SKM-1 treated with dmso at 0.1 percent for 144 hours (cell line): Measurements from ENCODE around the gene PRICKLE3.
"Not testable (repeated sequence)": the region's sequence is repeated elsewhere in the genome, so short reads cannot be mapped to it uniquely, and the experiment has no call there.

ENCODE experiments used
- DNase-seq: peaks from one replicate; lab custom pipeline; 2025; ENCODE audit not compliant: unreplicated experiment; lab: John Stamatoyannopoulos, UW

Gene PRICKLE3

DNA sequence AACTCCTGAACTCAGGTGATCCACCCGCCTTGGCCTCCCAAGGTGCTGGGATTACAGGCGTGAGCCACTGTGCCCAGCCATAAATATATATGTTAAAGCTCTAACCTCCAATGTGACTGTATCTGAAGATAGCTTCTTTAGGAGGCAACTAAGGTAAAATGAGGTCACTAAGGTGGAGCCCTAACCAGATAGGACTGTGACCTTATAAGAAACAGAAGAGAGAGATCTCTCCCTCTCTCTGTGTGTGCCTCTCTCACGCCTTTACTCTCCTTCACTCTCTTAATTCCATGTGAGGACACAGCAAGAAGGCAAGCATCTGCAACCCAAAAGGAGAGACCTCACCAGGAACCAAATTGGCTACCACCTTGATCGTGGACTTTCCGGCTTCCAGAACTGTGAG lies 24.5 kb downstream of the PRICKLE3 start:
- no peak for DNase-seq

DNA sequence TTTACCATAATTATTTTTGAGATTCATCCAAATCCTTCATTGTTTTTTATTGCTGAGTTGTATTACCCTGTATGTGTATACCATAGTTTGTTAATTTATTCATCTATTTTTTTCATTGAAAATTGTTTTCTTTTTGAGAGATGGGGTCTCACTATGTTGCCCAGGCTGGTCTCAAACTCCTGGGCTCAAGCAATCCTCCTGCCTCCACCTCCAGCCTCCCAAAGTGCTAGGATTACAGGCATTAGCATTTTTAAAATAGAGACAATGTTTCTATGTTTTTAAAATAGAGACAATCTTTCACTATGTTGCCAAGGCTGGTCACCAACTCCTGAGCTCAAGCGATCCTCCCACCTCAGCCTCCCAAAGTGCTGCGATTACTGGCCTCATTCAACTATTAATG lies 25.3 kb downstream of the PRICKLE3 start:
- no peak for DNase-seq

DNA sequence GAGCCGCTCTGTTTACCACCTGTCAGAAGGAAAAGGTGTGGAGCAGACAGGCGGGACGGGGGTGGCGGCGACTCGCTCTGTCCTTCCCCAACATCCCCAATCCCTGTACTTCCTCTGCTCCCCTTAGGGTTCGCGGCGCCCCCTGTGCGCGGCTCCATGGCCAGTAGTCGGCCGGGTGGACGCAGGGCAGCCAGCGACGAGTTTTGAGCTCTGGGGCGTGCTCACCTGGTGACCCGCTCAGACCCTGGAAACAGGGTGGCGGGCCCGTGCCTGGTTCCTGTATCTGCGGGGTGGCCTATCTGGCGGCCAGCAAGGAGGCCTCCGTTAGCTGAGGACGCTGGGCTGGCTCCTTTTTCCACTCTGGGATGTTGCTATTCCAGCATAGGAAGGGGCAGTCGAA lies 29.0 kb downstream of the PRICKLE3 start:
- no peak for DNase-seq

DNA sequence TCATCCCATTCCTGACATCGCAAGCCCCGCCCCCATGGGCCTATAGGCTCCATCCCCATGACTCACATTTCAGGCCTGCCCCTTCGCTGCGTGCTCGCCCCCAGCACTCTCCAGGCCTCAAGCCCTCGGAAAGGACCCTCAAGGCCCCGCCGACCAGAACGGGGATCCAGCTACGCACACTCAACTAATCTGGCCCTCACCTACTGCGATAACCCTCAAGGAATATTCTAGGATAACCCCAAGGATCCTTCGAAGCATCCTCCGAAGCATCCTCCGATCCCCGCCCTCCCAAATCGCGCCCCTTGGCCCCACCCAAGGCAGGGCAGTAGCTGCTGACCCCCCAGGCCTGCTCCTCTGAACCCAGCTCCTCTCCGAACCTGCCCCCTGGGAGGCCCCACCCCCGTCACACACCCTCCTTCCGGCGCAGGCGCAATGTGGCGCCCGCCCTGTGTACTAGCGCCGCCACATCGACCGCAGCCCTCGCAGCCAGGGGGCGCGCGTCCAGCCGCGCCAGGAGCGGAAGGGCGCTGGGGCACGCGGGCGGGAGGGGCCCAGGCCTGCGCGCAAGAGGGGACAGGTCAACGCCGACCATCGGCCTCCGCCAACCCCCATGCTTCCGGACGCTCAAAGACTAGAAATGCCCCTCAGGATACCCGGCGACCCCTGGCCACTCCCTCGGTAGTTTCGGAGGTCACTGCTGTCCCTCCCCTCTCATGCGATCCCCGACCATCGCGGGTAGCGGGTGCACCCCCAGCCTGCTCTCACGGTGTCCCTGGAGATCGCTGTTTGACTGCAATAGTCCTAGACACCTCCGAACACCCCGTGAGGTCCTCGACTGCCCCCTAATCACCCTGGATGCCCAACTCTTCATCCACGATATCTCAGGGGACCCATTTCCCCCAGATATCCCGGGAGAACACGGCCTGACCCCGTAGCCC lies 30.0 kb downstream of the PRICKLE3 start:
- peak; percentile 26 for DNase-seq

DNA sequence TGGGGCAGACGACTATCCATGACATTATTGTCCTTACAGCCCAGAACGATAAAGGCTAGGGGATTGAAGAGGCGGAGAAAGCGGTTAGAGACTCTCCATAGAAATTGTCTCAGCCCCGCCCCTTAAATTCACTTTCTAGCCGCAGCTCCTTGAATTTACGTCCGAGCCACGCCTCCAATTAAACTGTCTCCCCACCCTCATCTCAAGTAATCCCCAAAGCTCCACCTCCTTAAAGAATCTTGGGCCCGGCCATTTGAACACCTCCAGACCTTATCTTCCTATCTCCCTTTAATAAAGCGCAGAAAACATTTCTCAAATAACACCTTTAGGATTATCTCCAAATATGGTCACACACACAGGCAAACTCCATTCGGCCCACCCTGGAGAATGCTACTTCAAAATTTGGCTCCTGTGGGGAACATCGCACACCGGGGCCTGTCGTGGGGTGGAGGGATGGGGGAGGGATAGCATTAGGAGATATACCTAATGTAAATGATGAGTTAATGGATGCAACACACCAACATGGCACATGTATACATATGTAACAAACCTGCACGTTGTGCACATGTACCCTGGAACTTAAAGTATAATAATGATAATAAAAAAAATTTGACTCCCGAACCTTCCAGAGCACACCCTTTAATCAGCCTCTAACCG lies 30.8 kb downstream of the PRICKLE3 start:
- DNase-seq = no peak

DNA sequence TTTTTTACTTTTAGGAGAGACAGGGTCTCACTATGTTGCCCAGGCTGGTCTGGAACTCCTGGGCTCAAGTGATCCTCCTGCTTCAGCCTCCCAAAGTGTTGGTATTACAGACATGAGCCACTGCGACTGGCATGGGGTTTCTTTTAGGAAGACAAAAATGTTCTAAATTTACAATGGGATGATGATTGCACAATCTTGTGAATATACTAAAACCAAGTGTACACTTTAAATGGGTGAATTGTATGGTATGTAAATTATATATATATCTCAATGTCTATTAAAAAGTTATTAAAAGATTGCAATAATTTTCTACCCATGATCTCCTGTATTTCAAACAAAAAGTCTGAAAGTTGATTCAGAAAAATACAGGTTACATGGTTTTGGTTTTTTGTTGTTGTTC lies 32.7 kb downstream of the PRICKLE3 start:
- no peak for DNase-seq

DNA sequence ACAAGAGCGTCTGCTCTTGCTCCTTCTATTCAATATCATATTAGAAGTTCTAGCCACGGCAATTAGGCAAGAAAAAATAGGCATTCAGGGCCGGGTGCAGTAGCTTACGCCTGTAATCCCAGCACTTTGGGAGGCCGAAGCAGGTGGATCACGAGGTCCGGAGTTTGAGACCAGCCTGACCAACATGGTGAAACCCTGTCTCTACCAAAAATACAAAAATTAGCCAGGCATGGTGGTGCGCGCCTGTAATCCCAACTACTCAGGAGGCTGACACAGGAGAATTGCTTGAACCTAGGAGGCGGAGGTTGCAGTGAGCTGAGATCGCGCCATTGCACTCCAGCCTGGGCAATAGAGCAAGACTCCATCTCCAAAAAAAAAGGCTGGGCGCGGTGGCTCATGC lies 36.9 kb downstream of the PRICKLE3 start:
- not testable (repeated sequence) for DNase-seq

DNA sequence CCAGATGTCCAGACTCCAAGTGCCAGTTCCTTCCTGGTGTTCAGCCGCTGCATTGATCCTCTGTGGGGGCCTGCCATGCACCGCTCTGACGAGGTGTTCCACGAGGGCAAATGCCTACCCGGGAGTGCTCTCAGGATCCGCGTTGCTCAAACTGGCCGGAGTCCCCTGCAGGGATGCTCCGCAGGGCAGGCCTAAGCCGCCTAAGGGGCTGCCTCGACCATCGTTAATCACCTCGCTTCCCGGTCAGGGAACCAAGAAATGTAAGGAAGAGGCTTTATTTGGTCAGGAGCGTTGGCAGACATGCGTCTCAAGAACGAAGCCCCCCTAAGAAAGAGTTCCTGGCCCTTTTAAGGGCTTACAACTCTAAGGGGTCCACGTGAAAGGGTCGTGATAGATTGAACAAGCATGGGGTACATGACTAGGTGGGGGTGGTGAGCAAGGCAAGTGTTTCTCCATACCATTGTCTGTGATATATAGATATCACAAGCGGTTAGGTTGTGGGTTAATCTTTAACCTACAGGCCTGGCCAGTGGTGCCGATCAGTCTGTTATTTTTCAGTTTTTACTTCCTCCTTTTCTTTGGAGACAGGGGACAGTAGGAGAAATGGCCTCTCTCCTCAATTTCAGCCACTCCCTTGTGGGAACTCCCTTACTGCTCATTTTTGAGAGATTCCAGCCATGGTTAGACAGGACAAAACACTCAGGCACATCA lies 37.6 kb downstream of the PRICKLE3 start:
- DNase-seq = not testable (repeated sequence)

DNA sequence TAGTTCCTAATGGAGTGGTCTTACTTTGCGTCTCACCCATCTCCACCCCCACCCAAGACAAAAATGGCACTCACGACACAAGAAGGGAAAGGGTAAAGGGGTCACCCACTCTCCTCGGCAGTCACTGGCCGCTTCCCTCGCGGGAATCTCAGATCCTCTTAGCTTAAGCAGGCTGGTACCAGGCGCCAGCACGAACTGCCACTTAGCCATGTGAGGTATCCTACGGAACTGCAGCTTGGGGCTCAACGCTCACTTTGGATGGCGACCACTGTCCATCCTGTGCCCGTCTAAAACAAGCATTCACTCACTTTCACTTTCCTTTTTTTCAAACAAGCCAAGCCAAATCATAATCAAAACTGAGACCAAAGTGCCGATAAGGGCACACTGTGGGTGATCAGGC lies 38.2 kb downstream of the PRICKLE3 start:
- no peak for DNase-seq

DNA sequence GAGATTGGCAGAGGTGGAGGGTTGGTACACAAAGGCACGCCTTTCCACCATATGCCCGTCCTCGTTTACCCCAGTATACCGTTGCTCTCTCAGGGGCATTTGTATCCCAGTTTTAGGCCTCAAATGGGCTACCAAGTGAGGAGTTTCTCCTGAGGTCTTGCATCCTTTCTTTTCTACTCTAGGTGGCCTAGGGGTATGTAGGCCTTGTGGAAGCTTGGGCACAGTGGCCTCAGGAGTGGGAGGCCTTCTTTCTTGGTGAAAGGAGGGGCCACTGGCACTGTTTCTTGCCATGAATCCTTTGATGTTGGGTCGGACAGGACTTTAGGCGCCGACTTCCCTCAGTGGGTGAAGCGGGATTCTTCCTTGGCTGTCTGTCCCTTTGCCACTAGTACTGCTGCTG lies 38.9 kb downstream of the PRICKLE3 start:
- DNase-seq = no peak

DNA sequence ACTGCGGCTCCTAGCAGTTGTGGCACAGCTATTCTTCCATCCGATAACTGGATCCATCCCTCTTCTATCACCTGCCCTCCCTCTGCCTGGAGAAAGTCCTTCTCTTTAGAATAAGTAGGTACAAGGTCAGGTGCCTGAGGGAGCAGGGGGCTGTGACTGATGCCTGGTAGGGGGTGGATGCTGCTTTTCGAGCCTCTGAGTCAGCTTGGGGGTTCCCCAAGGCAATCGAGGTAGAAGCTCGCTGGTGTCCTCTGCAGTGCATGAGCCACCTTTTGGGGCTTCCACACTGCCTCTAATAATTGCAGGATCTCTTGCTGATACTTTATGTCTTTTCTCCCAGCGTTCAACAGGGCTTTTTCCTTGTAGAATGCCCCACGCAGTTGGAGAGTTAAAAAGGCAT lies 43.0 kb downstream of the PRICKLE3 start:
- DNase-seq = not testable (repeated sequence)

DNA sequence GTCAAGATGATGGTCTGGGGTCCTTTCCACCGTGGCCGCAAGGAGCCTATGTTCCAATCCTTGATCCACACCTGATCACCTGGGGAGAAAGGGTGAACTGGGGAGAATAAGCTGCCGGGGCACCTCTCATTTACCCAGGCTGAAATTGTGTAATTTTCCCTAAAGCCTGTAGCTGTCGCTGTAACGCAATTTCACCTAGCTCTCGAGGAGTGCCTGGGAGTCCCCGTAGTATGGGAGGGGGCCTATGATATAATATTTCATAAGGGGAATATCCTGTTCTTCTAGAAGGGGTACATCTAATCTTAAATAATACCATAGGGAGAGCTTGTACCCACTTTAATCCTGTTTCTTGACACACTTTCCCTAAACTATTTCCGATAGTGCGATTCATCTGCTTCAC lies 43.9 kb downstream of the PRICKLE3 start:
- DNase-seq = not testable (repeated sequence)

DNA sequence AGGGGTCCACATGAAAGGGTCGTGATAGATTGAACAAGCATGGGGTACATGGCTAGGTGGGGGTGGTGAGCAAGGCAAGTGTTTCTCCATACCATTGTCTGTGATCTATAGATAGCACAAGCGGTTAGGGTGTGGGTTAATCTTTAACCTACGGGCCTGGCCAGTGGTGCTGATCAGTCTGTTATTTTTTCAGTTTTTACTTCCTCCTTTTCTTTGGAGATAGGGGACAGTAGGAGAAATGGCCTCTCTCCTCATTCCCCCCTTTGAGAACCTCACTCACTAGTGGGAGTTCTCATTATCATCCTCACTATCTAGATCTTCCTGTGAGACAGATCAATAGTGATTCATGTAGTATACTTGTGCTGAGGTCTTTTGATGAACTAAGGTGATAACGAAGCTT lies 46.5 kb downstream of the PRICKLE3 start:
- no peak for DNase-seq

DNA sequence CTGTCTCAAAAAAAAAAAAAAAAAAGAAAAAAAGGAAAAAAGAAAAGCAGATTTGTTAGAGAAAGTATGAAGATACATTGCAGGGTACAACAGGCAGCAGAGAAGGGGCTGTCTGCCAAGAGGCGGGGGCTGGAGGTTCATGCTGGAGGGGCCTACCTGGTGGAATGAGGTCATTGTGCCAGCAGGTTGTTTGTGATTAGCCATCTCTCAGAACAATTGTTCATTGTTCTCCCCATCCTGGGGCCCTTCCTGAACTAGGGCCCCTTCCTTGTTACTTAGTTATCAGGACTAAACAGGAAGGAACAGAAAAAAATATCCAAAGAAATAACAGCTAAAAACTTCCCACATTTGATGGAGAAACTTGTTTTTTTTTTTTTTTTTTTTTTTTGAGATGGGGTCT lies 48.7 kb downstream of the PRICKLE3 start:
- DNase-seq = no peak

DNA sequence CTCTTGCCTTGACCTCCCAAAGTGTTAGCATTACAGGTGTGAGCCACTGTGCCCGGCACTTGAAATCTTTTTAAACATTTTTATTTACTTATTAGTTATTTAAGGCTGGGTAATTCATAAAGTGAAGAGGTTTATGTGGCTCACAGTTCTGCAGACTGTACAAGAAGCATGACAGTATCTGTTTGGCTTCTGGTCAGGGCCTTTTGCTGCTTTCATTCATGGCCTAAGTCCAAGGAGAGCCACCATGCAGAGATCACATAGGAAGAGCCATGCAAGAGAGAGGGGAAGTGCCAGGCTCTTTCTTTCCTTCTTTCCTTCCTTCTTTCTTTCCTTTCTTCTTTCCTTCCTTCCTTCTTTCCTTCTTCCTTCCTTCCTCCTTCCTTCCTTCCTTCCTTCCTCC lies 52.4 kb downstream of the PRICKLE3 start:
- no peak for DNase-seq

DNA sequence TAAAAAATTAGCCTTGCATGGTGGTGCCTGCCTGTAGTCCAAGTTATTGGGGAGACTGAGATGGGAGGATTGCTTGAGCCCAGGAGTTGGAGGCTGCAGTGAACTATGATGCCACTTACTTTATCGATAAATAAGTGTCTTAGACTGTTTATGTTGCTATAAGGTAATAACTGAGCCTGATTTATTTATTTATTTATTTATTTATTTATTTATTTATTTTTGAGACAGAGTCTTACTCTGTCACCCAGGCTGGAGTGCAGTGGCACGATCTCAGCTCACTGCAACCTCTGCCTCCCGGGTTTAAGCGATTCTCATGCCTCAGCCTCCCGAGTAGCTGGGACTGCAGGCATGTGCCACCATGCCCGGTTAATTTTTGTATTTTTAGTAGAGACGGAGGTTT lies 53.9 kb downstream of the PRICKLE3 start:
- DNase-seq = not testable (repeated sequence)

DNA sequence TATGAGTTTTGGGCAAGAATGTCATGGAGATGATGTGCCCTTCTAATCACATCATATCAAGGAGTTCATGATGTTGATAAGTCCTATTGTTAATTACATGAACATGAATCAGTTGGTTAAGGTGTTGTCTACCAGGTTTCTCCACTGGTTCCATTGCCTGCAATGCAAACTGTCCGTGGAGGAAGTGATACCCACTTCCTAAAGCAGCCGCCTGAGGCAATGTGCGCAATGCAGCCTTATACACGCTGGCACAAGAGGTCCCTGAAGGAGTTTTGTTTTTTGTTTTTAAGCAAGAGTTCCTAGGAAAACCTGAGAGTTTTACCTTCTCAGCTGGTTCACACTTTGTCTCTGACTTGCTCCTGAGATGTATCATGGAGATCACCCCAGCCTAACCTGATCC lies 56.7 kb downstream of the PRICKLE3 start:
- peak; percentile 24 for DNase-seq

DNA sequence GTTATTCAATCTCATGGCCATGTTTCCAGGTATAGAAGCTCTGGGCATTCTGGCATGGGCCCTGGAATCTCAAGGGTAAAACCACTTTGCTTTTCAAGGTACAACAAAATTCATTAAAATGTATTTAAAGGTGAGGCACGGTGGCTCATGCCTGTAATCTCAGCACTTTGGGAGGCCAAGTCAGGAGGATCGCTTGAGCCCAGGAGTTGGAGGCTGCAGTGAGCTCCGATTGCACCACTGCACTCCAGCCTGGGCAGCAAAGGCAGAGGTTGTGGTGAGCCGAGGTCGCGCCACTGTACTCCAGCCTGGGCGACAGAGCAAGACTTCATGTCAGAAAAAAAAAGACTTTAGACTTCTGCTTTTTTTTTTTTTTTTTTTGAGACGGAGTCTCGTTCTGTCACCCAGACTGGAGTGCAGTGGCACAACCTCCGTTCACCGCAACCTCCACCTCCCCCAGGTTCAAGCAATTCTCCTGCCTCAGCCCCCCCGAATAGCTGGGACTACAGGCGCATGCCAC lies 58.4 kb downstream of the PRICKLE3 start:
- peak; percentile 52 for DNase-seq
